Endothelial cell of umbilical vein (primary cell): ENCODE data around the gene EDEM3. TPM values are rescaled to one million over a fixed set of nuclear protein-coding genes. Genes with fewer than 3 reads are reported as not detected.

Experiments
- BruUV-seq: library from RNA; stranded (reverse); fragments of 400-500 nt; replicated peaks from 2 replicates; lab custom pipeline; 2021; lab: Mats Ljungman, UMichigan
- CTCF ChIA-PET: fragments of 300-600, 350-600 bp; sonication (Branson Sonifier 250); formaldehyde crosslinking; loops from one replicate; lab custom pipeline; 2021; ENCODE audit warnings: antibody characterized with exemption, inconsistent platforms; lab: Charles Lee
- POLR2A ChIA-PET: fragments of 300-600, 350-600 bp; sonication (Branson Sonifier 250); formaldehyde crosslinking; loops from one replicate; lab custom pipeline; 2021; ENCODE audit warnings: antibody characterized with exemption, inconsistent platforms; lab: Charles Lee
- DNase-seq: peaks from one replicate; pipeline ENCODE4 v3.0.0-alpha.2; 2011; ENCODE audit warnings: low read depth, low spot score
- FAIRE-seq: peaks from 2 replicates; lab custom pipeline; 2011; peaks lifted over from hg19 to GRCh38; lab: Jason Lieb, UNC
- H2AFZ ChIP-seq: 2 replicates; pipeline ENCODE4 v1.6.0; 2012; ENCODE audit warnings: low read depth, low read length, control low read depth, inconsistent platforms
- H3K27ac ChIP-seq: 2 replicates; pipeline ENCODE4 v1.5.1; 2011; ENCODE audit warnings: low read depth, mild to moderate bottlenecking, control low read depth, low read length, moderate library complexity; ENCODE audit not compliant: insufficient read depth
- H3K27me3 ChIP-seq, 2 experiments: 2 replicates each; pipeline versions ENCODE4 v1.6.0 to v1.6.1; 2011; ENCODE audit warnings: low read length in 2 of 2, mixed read lengths in 1 of 2; ENCODE audit not compliant: control insufficient read depth in 2 of 2, insufficient read depth in 2 of 2
- H3K36me3 ChIP-seq, 2 experiments: 2 replicates in 1 of 2; 3 replicates in 1 of 2; pipeline ENCODE4 v1.5.1; 2011; ENCODE audit warnings: low read length in 2 of 2, mild to moderate bottlenecking in 1 of 2, moderate library complexity in 1 of 2; ENCODE audit not compliant: control insufficient read depth in 2 of 2, insufficient read depth in 2 of 2; ENCODE audit errors: extremely low read depth in 1 of 2
- H3K4me1 ChIP-seq: 3 replicates; pipeline ENCODE4 v1.5.1; 2011; ENCODE audit warnings: mild to moderate bottlenecking, low read length; ENCODE audit not compliant: control insufficient read depth, insufficient read depth; ENCODE audit errors: extremely low read depth
- H3K4me2 ChIP-seq: 2 replicates; pipeline ENCODE4 v1.6.1; 2011; ENCODE audit warnings: low read length, control low read depth, mixed read lengths; ENCODE audit not compliant: insufficient read depth
- H3K4me3 ChIP-seq, 3 experiments: fragments of 200-600 bp in 1 of 3; sonication (generic), shearing (Covaris generic) in 1 of 3; replicated peaks in 1 of 3; 2 replicates each; pipeline ENCODE4 v1.5.1; 2011 to 2016; ENCODE audit warnings: control low read depth in 3 of 3, low read length in 3 of 3, mild to moderate bottlenecking in 2 of 3, inconsistent platforms in 1 of 3, low read depth in 1 of 3, moderate library complexity in 1 of 3; ENCODE audit not compliant: insufficient read depth in 1 of 3
- H3K79me2 ChIP-seq: 2 replicates; pipeline ENCODE4 v1.6.0; 2012; ENCODE audit warnings: low read length, inconsistent platforms; ENCODE audit not compliant: control insufficient read depth, insufficient read depth
- H3K9ac ChIP-seq: replicated peaks from 2 replicates; pipeline ENCODE3; 2011; ENCODE audit warnings: low read length, control low read depth; ENCODE audit not compliant: insufficient read depth; ENCODE audit errors: extremely low read depth
- H3K9me1 ChIP-seq: replicated peaks from 3 replicates; pipeline ENCODE4 v1.6.0; 2011; ENCODE audit warnings: mild to moderate bottlenecking, low read length; ENCODE audit not compliant: control insufficient read depth, insufficient read depth; ENCODE audit errors: extremely low read depth
- H3K9me3 ChIP-seq: replicated peaks from 2 replicates; pipeline ENCODE4 v1.5.1; 2012; ENCODE audit warnings: low read length, inconsistent platforms; ENCODE audit not compliant: control insufficient read depth, insufficient read depth
- H4K20me1 ChIP-seq: replicated peaks from 2 replicates; pipeline ENCODE3; 2011; ENCODE audit warnings: mild to moderate bottlenecking, low read length; ENCODE audit not compliant: control insufficient read depth, insufficient read depth; ENCODE audit errors: extremely low read depth
- EZH2 ChIP-seq: IDR thresholded peaks from 2 replicates; pipeline ENCODE4 v1.6.1; 2012; ENCODE audit warnings: borderline replicate concordance, low read depth, mild to moderate bottlenecking, moderate library complexity, low read length, inconsistent platforms; ENCODE audit not compliant: severe bottlenecking
- FOS ChIP-seq: IDR thresholded peaks from 2 replicates; pipeline ENCODE4 v1.6.1; 2011; ENCODE audit warnings: mild to moderate bottlenecking, low read length, moderate library complexity, borderline replicate concordance; ENCODE audit not compliant: insufficient read depth
- GATA2 ChIP-seq: IDR thresholded peaks from 2 replicates; pipeline ENCODE4 v1.7.0; 2011; ENCODE audit warnings: low read depth, mild to moderate bottlenecking, moderate library complexity, mixed read lengths, low read length; ENCODE audit not compliant: insufficient read length, insufficient read depth
- JUN ChIP-seq: IDR thresholded peaks from 2 replicates; pipeline ENCODE4 v1.6.1; 2011; ENCODE audit warnings: borderline replicate concordance, low read depth; ENCODE audit not compliant: insufficient read length, insufficient read depth
- MYC ChIP-seq: IDR thresholded peaks from one replicate; pipeline ENCODE4 v1.6.1; 2011; ENCODE audit warnings: mild to moderate bottlenecking, low read depth, low read length
- POLR2A ChIP-seq: IDR thresholded peaks from 2 replicates; pipeline ENCODE4 v1.6.1; 2012; ENCODE audit warnings: low read depth, mild to moderate bottlenecking, control low read depth, low read length
- POLR2AphosphoS5 ChIP-seq: IDR thresholded peaks from 2 replicates; pipeline ENCODE4 v1.6.1; 2012; ENCODE audit warnings: low read depth, mild to moderate bottlenecking, control low read depth, low read length, moderate library complexity; ENCODE audit not compliant: insufficient read depth
- dilution Hi-C: fragments of 300-500 bp; cut with MboI; formaldehyde crosslinking; loops from one replicate; pipeline ENCODE4 v1.15.0; 2019; ENCODE audit warnings: low sequenced_read_pairs; ENCODE audit not compliant: extremely low pct_ligation_motif_present
- intact Hi-C: fragments of 100-400 bp; cut with micrococcal nuclease; formaldehyde crosslinking; loops from one replicate; pipeline ENCODE4 v1.10.0; 2022
- polyA plus RNA-seq, 4 experiments: library from polyadenylated mRNA; depleted of rRNA in 3 of 4; stranded (reverse) in 3 of 4; unstranded in 1 of 4; fragments of >200 nt; gene quantifications; 2 replicates each; pipeline versions ENCODE4 v1.2.1 to v1.2.3, GENCODE V29; 2011 to 2012; ENCODE audit warnings: missing spikeins in 1 of 4
- total RNA-seq: library from RNA; stranded (reverse); gene quantifications from 2 replicates; pipeline ENCODE4 v1.2.3, GENCODE V29; 2021
- TF ChIP-seq, protein P1 (sequence below), 2 donors: IDR thresholded peaks; 1 replicate in 1 of 2; 2 replicates in 1 of 2; pipeline ENCODE4 v1.5.1; 2011; ENCODE audit warnings: low read length in 2 of 2, mild to moderate bottlenecking in 2 of 2, moderate library complexity in 2 of 2, control low read depth in 1 of 2, inconsistent platforms in 1 of 2, low read depth in 1 of 2; ENCODE audit not compliant: insufficient read depth in 1 of 2; ENCODE audit errors: extremely low read depth in 1 of 2
- TF ChIP-seq, protein P2 (sequence below): IDR thresholded peaks from 2 replicates; pipeline ENCODE4 v1.6.1; 2011; ENCODE audit not compliant: insufficient read depth, insufficient read length

Gene EDEM3
- total and polyA plus RNA-seq, 2 donors (not counting 3 experiments of a cell fraction or from before 2014, with no cell fraction given) = 6.6 to 26.3 TPM

DNA sequence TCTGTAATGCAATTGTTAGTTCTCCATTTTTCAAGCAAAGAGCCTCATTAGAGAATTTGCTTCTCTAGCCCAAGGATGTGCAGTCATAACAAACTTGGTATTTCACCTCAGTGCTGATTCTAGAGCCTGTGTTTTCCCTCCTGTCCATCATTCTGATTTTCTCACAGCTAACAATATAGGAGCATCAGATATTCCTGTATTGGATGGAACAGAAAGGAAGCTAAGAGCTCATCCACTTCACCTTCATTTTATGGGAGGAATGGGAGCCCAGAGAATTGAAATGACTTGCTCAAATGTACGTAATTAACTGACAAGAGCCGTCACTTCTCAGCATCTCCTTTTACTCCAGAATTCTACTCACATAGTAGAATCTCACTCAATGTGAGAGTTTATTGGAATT lies 96.6 kb downstream of the EDEM3 start:
- no TSS peak for BruUV-seq
- POLR2A ChIA-PET = no interaction called here
- Histone ChIP-seq H2AFZ (no peak overlapping the region), H3K79me2 (no peaks in the 10 kb centered on the region), H3K9ac (no peak overlapping the region), H3K4me2 (no peak overlapping the region), H3K9me3 (no peaks in the 10 kb centered on the region), H3K9me1 (no peaks in the 10 kb centered on the region), H4K20me1 (no peaks in the 10 kb centered on the region), H3K27me3 (peaks cover 2% of the 10 kb centered on the region in 2 experiments), H3K4me1 (no peaks in the 10 kb centered on the region), H3K36me3 (no peaks in the 10 kb centered on the region), H3K4me3 (no peak overlapping the region), H3K27ac (no peak overlapping the region)
- intact Hi-C loops = no loop called here
- dilution Hi-C loops = no loop called here
- CTCF ChIA-PET = no interaction called here
- no peak for DNase-seq
- no peak for FAIRE-seq
- TF ChIP-seq JUN = no peak
- no peak for TF ChIP-seq FOS
- TF ChIP-seq, protein P1, sequence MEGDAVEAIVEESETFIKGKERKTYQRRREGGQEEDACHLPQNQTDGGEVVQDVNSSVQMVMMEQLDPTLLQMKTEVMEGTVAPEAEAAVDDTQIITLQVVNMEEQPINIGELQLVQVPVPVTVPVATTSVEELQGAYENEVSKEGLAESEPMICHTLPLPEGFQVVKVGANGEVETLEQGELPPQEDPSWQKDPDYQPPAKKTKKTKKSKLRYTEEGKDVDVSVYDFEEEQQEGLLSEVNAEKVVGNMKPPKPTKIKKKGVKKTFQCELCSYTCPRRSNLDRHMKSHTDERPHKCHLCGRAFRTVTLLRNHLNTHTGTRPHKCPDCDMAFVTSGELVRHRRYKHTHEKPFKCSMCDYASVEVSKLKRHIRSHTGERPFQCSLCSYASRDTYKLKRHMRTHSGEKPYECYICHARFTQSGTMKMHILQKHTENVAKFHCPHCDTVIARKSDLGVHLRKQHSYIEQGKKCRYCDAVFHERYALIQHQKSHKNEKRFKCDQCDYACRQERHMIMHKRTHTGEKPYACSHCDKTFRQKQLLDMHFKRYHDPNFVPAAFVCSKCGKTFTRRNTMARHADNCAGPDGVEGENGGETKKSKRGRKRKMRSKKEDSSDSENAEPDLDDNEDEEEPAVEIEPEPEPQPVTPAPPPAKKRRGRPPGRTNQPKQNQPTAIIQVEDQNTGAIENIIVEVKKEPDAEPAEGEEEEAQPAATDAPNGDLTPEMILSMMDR (IDR thresholded peaks at IDR 0.05; ENCODE audit: extremely low read depth in 1 of 2, insufficient read depth in 1 of 2, low read depth in 1 of 2, low read length in 2 of 2) = no peak
- TF ChIP-seq GATA2 = no peak
- no peak for TF ChIP-seq EZH2
- TF ChIP-seq, protein P2, sequence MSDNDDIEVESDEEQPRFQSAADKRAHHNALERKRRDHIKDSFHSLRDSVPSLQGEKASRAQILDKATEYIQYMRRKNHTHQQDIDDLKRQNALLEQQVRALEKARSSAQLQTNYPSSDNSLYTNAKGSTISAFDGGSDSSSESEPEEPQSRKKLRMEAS = no peak
- TF ChIP-seq POLR2A = no peak
- no peak for TF ChIP-seq POLR2AphosphoS5
- TF ChIP-seq MYC = no peak
